GM19240 (cell line): ENCODE results near the gene SH3BP4.

Source experiments
- DNase-seq: peaks from one replicate; pipeline ENCODE4 v3.0.0; 2011; ENCODE audit warnings: low spot score; ENCODE audit not compliant: insufficient read length

Gene SH3BP4

GRCh38 chr2:235034265-235035118 lies 82.7 kb downstream of the SH3BP4 start:
- no peak for DNase-seq

DNA sequence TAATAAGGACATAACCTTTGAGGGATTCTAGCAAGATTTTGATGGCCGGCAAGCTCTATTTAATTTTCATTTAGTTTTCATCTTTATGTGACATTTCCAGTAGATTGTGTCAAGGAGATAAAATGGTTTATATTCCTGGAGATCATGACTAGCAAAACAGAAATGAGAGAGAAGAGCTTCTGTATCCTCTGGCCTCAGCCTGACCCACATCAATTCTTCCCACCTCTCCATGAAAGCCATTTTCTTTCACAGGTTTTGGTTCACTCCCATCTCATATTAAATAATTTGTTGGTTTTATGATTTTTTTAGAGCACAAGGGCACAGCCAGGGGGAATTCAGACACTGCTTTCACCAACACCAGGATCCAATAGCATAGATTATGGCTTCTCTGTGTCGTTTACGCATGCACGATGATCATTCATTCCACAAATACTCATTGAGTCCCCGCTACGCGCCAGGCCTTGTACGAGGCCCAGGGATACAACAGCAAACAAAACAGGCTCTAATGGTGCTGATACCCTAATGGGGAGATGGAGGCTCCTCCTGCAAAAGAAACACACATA lies 85.9 kb downstream of the SH3BP4 start:
- DNase-seq, result no peak

- DNase-seq, result no peak
Observed at GRCh38 chr2:235041221-235041917, 89.6 kb downstream of the SH3BP4 start.

- no peak for DNase-seq
Observed at GRCh38 chr2:235041918-235042575, 90.2 kb downstream of the SH3BP4 start.

DNA sequence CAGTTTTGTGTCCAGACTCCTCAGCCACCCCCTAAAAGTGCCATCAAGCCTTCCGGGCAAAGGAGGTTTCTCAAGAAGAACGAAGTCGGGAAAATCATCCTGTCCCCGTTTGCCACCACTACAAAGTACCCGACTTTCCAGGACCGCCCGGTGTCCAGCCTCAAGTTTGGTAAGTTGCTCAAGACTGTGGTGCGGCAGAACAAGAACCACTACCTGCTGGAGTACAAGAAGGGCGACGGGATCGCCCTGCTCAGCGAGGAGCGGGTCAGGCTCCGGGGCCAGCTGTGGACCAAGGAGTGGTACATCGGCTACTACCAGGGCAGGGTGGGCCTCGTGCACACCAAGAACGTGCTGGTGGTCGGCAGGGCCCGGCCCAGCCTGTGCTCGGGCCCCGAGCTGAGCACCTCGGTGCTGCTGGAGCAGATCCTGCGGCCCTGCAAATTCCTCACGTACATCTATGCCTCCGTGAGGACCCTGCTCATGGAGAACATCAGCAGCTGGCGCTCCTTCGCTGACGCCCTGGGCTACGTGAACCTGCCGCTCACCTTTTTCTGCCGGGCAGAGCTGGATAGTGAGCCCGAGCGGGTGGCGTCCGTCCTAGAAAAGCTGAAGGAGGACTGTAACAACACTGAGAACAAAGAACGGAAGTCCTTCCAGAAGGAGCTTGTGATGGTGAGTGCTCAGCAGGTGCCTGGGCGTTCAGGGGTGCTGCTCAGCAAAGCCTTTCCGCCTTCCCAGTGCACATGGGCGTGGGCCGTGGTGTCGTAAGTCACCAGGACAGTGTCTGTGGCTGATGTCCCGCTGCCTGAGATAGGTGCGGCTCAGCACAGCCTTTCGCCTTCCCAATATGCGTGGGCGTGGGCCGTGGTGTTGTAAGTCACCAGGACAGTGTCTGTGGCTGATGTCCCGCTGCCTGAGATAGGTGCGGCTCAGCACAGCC lies 91.0 kb downstream of the SH3BP4 start:
- no peak for DNase-seq

DNA sequence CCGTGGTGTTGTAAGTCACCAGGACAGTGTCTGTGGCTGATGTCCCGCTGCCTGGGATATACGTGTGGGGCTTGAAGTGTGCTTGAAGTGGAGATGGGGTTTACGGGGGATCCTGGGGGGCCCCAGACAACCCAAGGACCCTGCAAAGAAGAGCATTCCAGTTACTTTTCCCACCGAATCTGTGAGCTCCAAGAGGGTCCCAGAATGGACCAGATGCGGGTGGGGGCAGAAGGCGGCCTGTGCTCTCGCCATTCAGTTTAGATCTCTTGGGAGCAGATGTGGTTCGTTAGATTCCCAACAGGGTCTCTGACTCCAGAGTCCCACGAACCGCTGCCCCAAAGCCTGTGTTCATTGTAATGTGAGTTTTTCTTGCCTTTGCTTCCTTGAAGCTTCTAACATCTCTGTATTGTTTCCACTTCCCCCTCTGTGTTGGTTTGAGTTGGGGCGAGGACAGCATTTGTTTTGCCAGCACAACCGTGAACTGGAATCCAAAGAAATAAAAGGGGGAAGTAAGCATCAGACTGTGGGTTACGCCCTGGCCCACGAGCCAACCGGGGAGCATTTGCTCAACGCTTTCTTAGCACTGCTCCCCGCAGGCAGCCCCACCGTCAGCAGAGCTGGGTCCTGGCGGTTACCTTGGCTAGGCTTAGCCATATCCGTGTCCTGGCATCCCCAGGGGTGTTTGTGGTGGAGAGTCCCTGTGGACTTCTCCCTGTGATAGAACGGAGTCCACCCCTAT lies 92.1 kb downstream of the SH3BP4 start:
- no peak for DNase-seq

DNA sequence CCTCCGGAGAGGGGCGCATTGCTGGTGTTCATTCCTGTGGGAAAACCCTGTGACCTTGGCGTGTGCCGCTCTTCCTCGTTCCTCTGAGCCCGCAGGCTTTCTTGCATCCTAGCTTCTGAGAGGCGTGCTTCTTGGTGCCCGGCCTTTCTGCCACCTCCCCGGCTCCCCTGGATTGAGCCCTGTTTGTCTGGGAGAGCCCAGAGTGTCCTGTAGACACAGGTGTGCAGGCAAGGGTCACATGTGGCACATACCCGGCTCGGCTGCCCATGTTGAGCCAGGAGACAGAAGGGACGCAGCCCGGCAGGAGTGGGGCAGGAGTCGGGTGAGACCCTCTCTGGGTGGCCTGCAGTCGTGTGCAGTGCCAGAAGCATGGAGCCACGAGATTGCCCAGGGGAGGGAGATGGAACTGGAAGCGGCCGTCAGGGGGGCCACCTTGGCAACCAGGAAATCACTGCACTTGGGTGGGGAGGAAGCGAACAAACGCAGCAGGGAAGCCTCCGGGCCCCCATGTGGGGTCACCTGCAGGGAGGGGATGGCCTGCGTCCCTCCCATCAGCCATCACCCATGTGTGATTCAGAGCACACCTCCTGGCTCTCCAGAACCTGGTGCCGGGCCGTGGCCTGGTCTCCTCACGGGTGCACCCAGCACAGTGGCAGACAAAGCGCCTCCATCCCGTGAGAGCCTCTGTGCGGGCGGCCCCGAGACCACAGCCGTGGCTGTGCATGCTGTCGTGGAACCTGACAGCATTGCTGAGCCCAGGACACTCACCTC lies 92.9 kb downstream of the SH3BP4 start:
- no peak for DNase-seq

- DNase-seq, result no peak
Observed at GRCh38 chr2:235045336-235045972, 93.6 kb downstream of the SH3BP4 start.

DNA sequence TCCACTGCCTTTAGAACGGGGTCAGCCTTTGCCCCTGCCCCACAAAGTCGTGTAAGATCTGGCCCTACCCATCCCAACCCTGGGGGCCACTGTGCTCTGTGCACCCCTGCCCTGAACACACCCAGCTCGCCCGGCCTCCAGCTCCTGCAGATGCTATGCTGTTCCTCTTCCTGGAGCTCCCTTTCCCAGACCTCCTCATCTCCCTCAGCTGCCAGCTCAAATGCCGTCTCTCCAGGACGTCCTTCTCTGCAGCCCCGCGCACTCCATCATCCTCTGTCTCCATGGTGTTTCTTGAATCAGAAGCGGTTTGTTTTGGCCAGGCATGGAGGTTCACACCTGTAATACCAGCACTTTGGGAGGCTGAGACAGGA lies 94.1 kb downstream of the SH3BP4 start:
- no peak for DNase-seq

GRCh38 chr2:235046589-235046988 lies 94.8 kb downstream of the SH3BP4 start:
- no peak for DNase-seq

DNA sequence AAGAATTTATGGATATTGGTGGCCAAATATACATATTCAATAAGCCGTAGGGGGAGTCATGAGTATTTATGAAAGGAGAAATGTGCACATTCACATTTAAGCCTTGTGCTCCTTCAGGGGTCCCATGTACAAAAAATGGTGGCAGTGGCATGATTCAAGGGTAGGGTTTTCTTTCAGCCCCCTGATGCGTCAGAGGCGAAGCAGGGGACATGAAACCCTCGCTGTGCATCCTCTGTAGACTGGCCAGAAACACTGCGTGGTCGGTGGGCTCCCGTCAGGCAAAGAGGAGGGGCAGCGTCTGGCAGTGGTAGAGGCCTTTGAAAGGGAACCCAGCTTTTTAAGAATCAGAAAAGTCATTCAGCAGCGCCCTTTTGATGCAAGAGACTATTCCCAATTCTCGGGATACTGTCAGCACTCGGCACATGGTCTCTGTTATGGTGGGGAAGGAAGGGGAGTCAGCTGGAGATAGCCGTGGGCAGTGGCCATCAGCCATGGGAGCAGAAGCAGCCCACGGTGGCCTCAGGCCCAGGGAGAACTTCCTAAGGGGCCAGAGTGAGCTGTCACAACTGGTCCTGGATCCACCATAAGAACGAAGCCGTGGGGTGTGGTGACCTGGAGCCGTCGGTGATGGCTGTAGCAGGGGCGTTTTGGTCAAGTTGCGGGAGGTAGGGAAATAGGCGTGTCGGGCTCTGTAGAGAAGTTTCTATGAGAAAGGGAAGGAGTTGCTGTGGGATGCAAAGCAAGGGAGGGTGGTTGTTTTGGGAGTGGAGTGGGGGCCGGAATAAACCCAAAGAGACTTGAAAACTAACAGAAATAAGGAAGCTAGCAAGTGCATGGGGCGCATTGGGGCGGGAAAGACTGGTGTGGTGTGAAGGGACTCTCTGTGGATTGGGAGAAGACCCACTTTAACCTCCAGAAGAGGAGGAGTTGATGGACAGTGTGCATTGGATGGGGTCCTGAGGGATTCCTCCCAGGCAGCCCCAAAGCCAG lies 95.6 kb downstream of the SH3BP4 start:
- no peak for DNase-seq

- no peak for DNase-seq
Observed at GRCh38 chr2:235048549-235048948, 96.7 kb downstream of the SH3BP4 start.

DNA sequence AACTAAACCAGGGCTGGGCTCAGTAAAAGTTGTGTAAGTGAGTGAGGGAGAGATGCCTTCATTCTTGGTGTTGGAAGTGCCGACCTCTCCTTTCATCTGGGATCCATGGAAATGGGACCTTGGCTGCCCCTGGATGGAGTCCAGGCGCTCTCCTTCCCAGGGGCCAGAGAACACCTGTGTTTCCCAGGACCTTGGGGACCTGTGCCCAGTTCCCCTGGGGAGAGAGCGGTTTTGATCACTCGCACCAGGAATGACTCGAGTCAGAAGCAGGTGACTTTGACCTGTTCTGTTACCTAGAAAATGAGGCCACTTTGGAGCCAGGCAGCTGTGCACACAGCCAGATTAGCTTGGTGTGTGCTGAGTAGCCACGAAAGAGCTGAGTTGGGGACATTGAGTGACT lies 97.3 kb downstream of the SH3BP4 start:
- DNase-seq, result no peak

- no peak for DNase-seq
Observed at GRCh38 chr2:235049719-235050118, 97.9 kb downstream of the SH3BP4 start.

DNA sequence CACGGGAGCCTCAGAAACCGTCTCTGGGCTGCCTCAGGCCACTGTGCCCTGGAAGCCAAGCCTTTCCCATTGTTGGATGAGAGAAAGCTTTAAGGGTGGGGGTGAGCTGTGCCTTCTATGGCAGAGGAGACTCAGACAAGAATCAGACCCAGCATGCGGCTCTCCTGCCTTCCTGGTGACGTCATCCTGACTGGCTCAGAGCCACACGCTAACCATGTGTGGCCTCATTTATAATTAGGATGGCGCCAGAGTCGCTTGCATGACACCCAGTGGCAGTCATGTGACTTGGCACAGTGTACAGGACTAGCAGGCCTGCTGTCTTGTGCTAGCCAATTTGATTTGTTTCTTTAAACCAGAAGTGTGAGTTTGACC lies 99.1 kb downstream of the SH3BP4 start:
- no peak for DNase-seq

- no peak for DNase-seq
Observed at GRCh38 chr2:235051436-235052260, 99.8 kb downstream of the SH3BP4 start.
